ENCODE data around the gene ANAPC2.

The ANAPC2 gene

DNA sequence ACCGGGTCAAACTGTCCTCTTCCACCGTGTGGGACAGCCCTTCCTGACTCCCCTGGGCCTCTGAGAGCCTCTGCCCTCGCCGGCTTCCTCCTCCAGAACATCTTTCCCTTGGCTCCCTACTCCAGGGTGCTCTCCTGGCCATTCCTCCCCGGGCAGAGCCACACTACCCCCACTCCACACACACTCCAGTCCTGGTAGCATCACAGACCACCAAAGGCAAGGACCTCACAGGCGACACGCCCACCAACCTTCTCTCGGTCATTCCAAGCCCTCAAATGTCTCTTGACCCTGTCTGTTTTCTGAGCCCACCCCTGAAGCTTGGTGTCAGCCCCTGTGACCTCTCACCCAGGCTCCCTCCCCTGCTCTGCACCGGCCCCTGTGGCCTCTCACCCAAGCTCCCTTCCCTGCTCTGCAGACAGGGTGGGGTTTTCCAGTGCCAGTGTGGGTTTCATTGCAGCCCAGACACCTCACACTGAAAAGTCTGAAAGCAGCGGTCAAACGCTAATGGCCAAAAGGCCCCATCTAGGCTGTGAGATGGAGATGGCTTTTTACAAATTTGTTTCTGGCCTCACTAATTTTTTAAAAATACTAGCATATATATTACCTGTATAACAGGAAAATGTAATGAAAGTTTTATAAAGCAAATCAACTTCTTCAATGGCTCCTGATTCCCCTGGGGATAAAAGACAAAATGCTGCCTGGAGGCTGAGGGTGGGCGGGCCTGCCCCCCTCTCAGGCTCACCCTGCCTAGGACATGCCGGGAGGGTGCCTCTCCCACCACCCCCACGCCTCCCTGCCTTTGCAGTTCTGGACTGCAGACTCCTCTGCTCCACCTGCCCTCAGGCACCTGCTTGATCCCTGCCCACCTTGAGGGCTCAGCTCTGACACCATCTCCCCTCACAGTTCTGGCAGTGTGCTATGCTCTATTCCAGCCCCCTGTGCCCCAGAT is 29.0 kb downstream of the ANAPC2 start:
- H3K4me3 ChIP-seq (replicated peaks; ENCODE audit: low read depth, low read length): no peak overlapping the region
- DNase-seq (ENCODE audit: low read depth): no peak
- no peak for TF ChIP-seq CTCF (IDR thresholded peaks at IDR 0.05; ENCODE audit: low read length, missing control alignments)

DNA sequence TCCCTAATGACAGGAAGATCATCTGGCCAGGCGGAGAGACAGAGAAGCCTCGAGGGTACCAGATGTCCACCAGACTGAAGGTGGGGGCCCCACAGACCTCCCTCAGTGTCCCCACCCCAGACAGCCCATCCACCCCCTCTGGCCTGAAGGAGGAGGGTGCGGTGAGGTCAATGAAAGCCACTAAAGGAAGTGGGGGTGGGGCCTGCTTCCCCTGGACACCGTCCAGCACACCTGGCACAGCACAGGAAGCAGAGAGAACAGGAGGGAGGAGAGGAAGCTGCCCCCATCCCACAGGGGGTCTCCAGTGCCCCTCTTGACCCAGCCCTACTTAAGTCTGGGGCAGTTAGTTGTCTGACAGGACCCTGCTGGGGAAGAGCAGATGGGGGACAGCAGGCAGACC is 29.7 kb downstream of the ANAPC2 start:
- H3K4me3 ChIP-seq (replicated peaks; ENCODE audit: low read depth, low read length): no peak overlapping the region
- no peak for DNase-seq (ENCODE audit: low read depth)
- no peak for TF ChIP-seq CTCF (IDR thresholded peaks at IDR 0.05; ENCODE audit: low read length, missing control alignments)

- TF ChIP-seq CTCF (IDR thresholded peaks at IDR 0.05; ENCODE audit: low read length, missing control alignments): no peak
- DNase-seq (ENCODE audit: low read depth): no peak
- H3K4me3 ChIP-seq (replicated peaks; ENCODE audit: low read depth, low read length): no peak overlapping the region
Measured at GRCh38 chr9:137157618-137158415, 30.5 kb downstream of the ANAPC2 start.

GRCh38 chr9:137156567-137157375 is 31.6 kb downstream of the ANAPC2 start:
- H3K4me3 ChIP-seq (replicated peaks; ENCODE audit: low read depth, low read length): peak overlapping the region; percentile 29
- TF ChIP-seq CTCF (IDR thresholded peaks at IDR 0.05; ENCODE audit: low read length, missing control alignments): no peak
- peak; percentile 50 for DNase-seq (ENCODE audit: low read depth)

GRCh38 chr9:137152844-137153405 is 35.4 kb downstream of the ANAPC2 start:
- H3K4me3 ChIP-seq (replicated peaks; ENCODE audit: low read depth, low read length): no peak overlapping the region
- no peak for DNase-seq (ENCODE audit: low read depth)
- no peak for TF ChIP-seq CTCF (IDR thresholded peaks at IDR 0.05; ENCODE audit: low read length, missing control alignments)
